ENCODE results near the gene RAB40C. TPM values are rescaled to one million over a fixed set of nuclear protein-coding genes. Genes with fewer than 3 reads are reported as not detected.

The RAB40C gene
- total and polyA plus RNA-seq, 2 donors (not counting 1 experiment from before 2014, with no cell fraction given), result 12.7 to 26.9 TPM

GRCh38 chr16:615122-615521 is 25.3 kb downstream of the RAB40C start:
- H3K4me2 ChIP-seq (replicated peaks; ENCODE audit: low read depth, low read length, poor library complexity, severe bottlenecking), result no peak overlapping the region

More at GRCh38 chr16:615122-615521, 25.3 kb downstream of the RAB40C start:
- intact Hi-C loops (cut with micrococcal nuclease), result no loop called here
- Histone ChIP-seq H3K9ac (ENCODE audit: low read length) (no peak overlapping the region), H3K36me3 (replicated peaks in 1 of 2; ENCODE audit: control extremely low read depth in 1 of 2, control insufficient read depth in 1 of 2, extremely low read depth in 1 of 2, insufficient read depth in 2 of 2, low read length in 1 of 2) (no peaks in the 10 kb centered on the region), H3K27me3 (replicated peaks in 1 of 4; ENCODE audit: control extremely low read depth in 1 of 4, control insufficient read depth in 3 of 4, insufficient read depth in 4 of 4, low read length in 3 of 4) (no peaks in the 10 kb centered on the region), H3K27ac (ENCODE audit: low read length in 2 of 2) (no peak overlapping the region), H3K9me3 (ENCODE audit: control extremely low read depth in 1 of 3, control insufficient read depth in 2 of 3, insufficient read depth in 1 of 3, low read length in 2 of 3) (no peaks in the 10 kb centered on the region), H3K79me2 (ENCODE audit: control insufficient read depth, insufficient read depth, low read length) (peaks cover 30% of the 10 kb centered on the region), H3K4me3 (ENCODE audit: control extremely low read depth in 1 of 5, extremely low read depth in 1 of 5, insufficient read depth in 1 of 5, low read depth in 2 of 5, low read length in 4 of 5) (no peak overlapping the region), H4K20me1 (ENCODE audit: control insufficient read depth, insufficient read depth, low read length, poor library complexity, severe bottlenecking) (peaks cover 29% of the 10 kb centered on the region), H2AFZ (ENCODE audit: insufficient read depth, low read depth, low read length, poor library complexity, severe bottlenecking) (no peak overlapping the region), H3K4me1 (ENCODE audit: control insufficient read depth in 2 of 2, insufficient read depth in 2 of 2, low read length in 2 of 2) (peaks cover 0 to 3% of the 10 kb centered on the region in 2 donors)
- ChIA-PET POLR2A (no interaction called here), CTCF (no interaction called here)
- Mint-ChIP-seq H3K4me3 (no peak overlapping the region), H3K9me3 (ENCODE audit: insufficient read depth) (no peaks in the 10 kb centered on the region), H3K4me1 (peaks cover 12% of the 10 kb centered on the region), H3K27ac (no peak overlapping the region), H3K27me3 (no peaks in the 10 kb centered on the region)
- WGBS (ENCODE audit: insufficient coverage), result 68% methylated on average over 12 of the region's 13 CpGs
- ATAC-seq (ENCODE audit: low read depth), result no peak
- TF ChIP-seq CTCF (IDR thresholded peaks at IDR 0.05), result no peak
- TF ChIP-seq EZH2 (IDR thresholded peaks at IDR 0.05; ENCODE audit: borderline replicate concordance, insufficient read depth, low read depth, low read length, poor library complexity, severe bottlenecking), result no peak
- no peak for DNase-seq

Measured in B cell (primary cell).